C4-2B (cell line): ENCODE measurements around the gene DDRGK1.

ENCODE experiments used
- CTCF ChIP-seq: fragments of 450-650 bp; conservative IDR thresholded peaks from 2 replicates; pipeline ENCODE4 v1.5.1; 2017; ENCODE audit warnings: mild to moderate bottlenecking
- ZFX ChIP-seq: fragments of 450-650 bp; IDR thresholded peaks from 2 replicates; pipeline ENCODE4 v1.6.1; 2017

DNA sequence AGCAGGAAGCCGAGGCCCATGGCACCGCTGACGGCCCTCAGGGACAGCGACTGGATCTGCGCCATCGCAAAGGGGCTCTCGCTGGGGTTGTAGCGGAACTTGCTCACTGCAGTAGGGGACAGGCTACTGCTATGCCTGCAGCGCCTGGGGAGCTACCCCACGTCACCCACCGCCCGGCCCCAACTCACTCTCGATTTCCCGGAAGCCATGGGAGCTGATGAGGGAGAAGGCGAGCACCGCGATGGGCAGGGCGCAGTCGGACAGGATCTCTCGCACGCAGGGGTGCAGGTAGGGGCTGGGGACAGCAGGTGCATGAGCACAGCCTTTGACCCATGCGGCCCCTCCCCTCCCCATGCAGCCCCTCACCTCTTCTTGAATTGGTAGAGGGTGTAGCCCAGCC, 24.7 kb upstream of the DDRGK1 start:
- TF ChIP-seq CTCF (no peak), ZFX (no peak)
